Measurements from ENCODE around the gene NOTUM. TPM values are rescaled to one million over a fixed set of nuclear protein-coding genes. Genes with fewer than 3 reads are reported as not detected.
"Not testable (repeated sequence)": the region's sequence is repeated elsewhere in the genome, so short reads cannot be mapped to it uniquely, and the experiment has no call there.

The NOTUM gene
- total RNA-seq, 1 donor, result 0.27 TPM

GRCh38 chr17:81926451-81927151 is 34.4 kb downstream of the NOTUM start:
- DNase-seq (ENCODE audit: low read depth in 2 of 3, low spot score in 2 of 3), result peak; percentile 31 to 93 (median 88)

- no peak for DNase-seq (ENCODE audit: low read depth in 2 of 3, low spot score in 2 of 3)
These were observed 35.0 kb downstream of the NOTUM start for GRCh38 chr17:81925860-81926450.

- no peak for DNase-seq (ENCODE audit: low read depth in 2 of 3, low spot score in 2 of 3)
These were observed 36.1 kb downstream of the NOTUM start for GRCh38 chr17:81924557-81925532.

- DNase-seq (ENCODE audit: low read depth in 2 of 3, low spot score in 2 of 3), result peak in 2 of 3 donors; percentile 83 to 86
These were observed 37.4 kb downstream of the NOTUM start for GRCh38 chr17:81923302-81924260.

- DNase-seq (ENCODE audit: low read depth in 2 of 3, low spot score in 2 of 3), result no peak
These were observed 38.3 kb downstream of the NOTUM start for GRCh38 chr17:81922566-81923301.

GRCh38 chr17:81921996-81922565 is 38.9 kb downstream of the NOTUM start:
- no peak for DNase-seq (ENCODE audit: low read depth in 2 of 3, low spot score in 2 of 3)

GRCh38 chr17:81921537-81921862 is 39.5 kb downstream of the NOTUM start:
- no peak for DNase-seq (ENCODE audit: low read depth in 2 of 3, low spot score in 2 of 3)

- DNase-seq (ENCODE audit: low read depth in 2 of 3, low spot score in 2 of 3), result no peak
These were observed 40.1 kb downstream of the NOTUM start for GRCh38 chr17:81920612-81921536.

- DNase-seq (ENCODE audit: low read depth in 2 of 3, low spot score in 2 of 3), result no peak
These were observed 42.0 kb downstream of the NOTUM start for GRCh38 chr17:81918832-81919545.

- DNase-seq (ENCODE audit: low read depth in 2 of 3, low spot score in 2 of 3), result not testable (repeated sequence)
These were observed 42.7 kb downstream of the NOTUM start for GRCh38 chr17:81918333-81918669.

- peak; percentile 80 to 89 (median 87) for DNase-seq (ENCODE audit: low read depth in 2 of 3, low spot score in 2 of 3)
These were observed 43.2 kb downstream of the NOTUM start, which contains the start of gene SIRT7 for GRCh38 chr17:81917565-81918332. SIRT7 (minus strand) TSS chr17:81918176; CDS start chr17:81918131, 45 bp downstream.

- DNase-seq (ENCODE audit: low read depth in 2 of 3, low spot score in 2 of 3), result no peak
These were observed 44.6 kb downstream of the NOTUM start for GRCh38 chr17:81916234-81917001.

- no peak for DNase-seq (ENCODE audit: low read depth in 2 of 3, low spot score in 2 of 3)
These were observed 45.7 kb downstream of the NOTUM start for GRCh38 chr17:81915331-81915730.

GRCh38 chr17:81914103-81914850 is 46.7 kb downstream of the NOTUM start:
- DNase-seq (ENCODE audit: low read depth in 2 of 3, low spot score in 2 of 3), result no peak

GRCh38 chr17:81913394-81914102 is 47.4 kb downstream of the NOTUM start:
- no peak for DNase-seq (ENCODE audit: low read depth in 2 of 3, low spot score in 2 of 3)

All from hematopoietic multipotent progenitor cell (in vitro differentiated cells).